Calu3 (cell line): ENCODE data around the gene NKTR. TPM values are rescaled to one million over a fixed set of nuclear protein-coding genes. Genes with fewer than 3 reads are reported as not detected.

Source experiments
- BruUV-seq: library from RNA; stranded (reverse); fragments of 400-500 nt; replicated peaks from 2 replicates; lab custom pipeline; 2021; lab: Mats Ljungman, UMichigan
- CTCF ChIA-PET: fragments of 300-600 bp; sonication (Branson Sonifier 250); formaldehyde crosslinking; loops from one replicate; lab custom pipeline; 2022; ENCODE audit warnings: antibody characterized with exemption; lab: Charles Lee
- DNase-seq: peaks from one replicate; pipeline ENCODE4 v3.0.0; 2022
- H3K27ac Mint-ChIP-seq: one replicate; pipeline ENCODE4 v1.8.0; 2022; ENCODE audit warnings: mixed read lengths; ENCODE audit not compliant: unreplicated experiment
- H3K27me3 Mint-ChIP-seq: one replicate; pipeline ENCODE4 v1.8.0; 2022; ENCODE audit warnings: mixed read lengths; ENCODE audit not compliant: unreplicated experiment
- H3K36me3 Mint-ChIP-seq: one replicate; pipeline ENCODE4 v1.8.0; 2022; ENCODE audit warnings: mild to moderate bottlenecking, moderate library complexity, mixed read lengths; ENCODE audit not compliant: insufficient read depth, unreplicated experiment
- H3K4me1 Mint-ChIP-seq: one replicate; pipeline ENCODE4 v1.8.0; 2022; ENCODE audit warnings: mild to moderate bottlenecking, low read depth, mixed read lengths; ENCODE audit not compliant: unreplicated experiment
- H3K4me3 Mint-ChIP-seq: one replicate; pipeline ENCODE4 v1.8.0; 2022; ENCODE audit warnings: mild to moderate bottlenecking, low read depth, moderate library complexity, mixed read lengths; ENCODE audit not compliant: unreplicated experiment
- H3K9me3 Mint-ChIP-seq: one replicate; pipeline ENCODE4 v1.8.0; 2022; ENCODE audit warnings: low read depth, mixed read lengths; ENCODE audit not compliant: unreplicated experiment
- intact Hi-C: fragments of 100-400 bp; cut with micrococcal nuclease; formaldehyde crosslinking; loops from one replicate; pipeline ENCODE4 v1.10.0; 2022; ENCODE audit not compliant: unreplicated experiment
- total RNA-seq: library from RNA; stranded (reverse); gene quantifications from 2 replicates; pipeline ENCODE4 v1.2.3, GENCODE V29; 2022
- TF ChIP-seq, protein P1 (sequence below): fragments of 200-600 bp; IDR thresholded peaks from one replicate; pipeline ENCODE4 v1.8.0; 2022; ENCODE audit warnings: antibody characterized with exemption; ENCODE audit not compliant: unreplicated experiment

NKTR gene
- total RNA-seq, 1 experiment from 2014 or later: 70.0 TPM

DNA sequence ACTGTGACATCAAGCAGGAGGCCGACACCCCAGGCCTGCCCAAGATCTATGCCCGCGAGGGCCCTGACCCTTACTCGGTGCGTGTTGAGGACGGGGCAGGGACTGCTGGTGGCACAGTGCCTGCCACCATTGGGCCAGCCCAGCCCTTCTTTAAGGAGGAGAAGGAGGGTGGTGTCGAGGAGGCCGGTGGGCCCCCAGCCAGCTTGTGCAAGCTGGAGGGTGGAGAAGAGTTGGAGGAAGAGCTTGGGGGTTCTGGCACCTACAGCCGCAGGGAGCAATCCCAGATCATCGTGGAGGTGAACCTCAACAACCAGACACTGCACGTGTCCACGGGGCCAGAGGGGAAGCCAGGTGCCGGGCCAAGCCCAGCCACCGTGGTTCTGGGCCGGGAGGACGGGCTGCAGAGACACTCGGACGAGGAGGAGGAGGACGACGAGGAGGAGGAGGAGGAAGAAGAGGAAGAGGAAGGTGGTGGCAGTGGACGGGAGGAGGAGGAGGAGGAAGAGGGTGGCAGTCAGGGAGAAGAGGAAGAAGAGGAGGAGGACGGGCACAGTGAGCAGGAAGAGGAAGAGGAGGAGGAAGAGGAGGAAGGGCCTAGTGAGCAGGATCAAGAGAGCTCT is 58.4 kb downstream of the NKTR start:
- peaks cover 7% of the 10 kb centered on the region for H3K36me3 Mint-ChIP-seq
- H3K27me3 Mint-ChIP-seq: no peaks in the 10 kb centered on the region
- H3K4me1 Mint-ChIP-seq: no peaks in the 10 kb centered on the region
- TF ChIP-seq, protein P1, sequence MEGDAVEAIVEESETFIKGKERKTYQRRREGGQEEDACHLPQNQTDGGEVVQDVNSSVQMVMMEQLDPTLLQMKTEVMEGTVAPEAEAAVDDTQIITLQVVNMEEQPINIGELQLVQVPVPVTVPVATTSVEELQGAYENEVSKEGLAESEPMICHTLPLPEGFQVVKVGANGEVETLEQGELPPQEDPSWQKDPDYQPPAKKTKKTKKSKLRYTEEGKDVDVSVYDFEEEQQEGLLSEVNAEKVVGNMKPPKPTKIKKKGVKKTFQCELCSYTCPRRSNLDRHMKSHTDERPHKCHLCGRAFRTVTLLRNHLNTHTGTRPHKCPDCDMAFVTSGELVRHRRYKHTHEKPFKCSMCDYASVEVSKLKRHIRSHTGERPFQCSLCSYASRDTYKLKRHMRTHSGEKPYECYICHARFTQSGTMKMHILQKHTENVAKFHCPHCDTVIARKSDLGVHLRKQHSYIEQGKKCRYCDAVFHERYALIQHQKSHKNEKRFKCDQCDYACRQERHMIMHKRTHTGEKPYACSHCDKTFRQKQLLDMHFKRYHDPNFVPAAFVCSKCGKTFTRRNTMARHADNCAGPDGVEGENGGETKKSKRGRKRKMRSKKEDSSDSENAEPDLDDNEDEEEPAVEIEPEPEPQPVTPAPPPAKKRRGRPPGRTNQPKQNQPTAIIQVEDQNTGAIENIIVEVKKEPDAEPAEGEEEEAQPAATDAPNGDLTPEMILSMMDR: no peak
- BruUV-seq: no TSS peak
- CTCF ChIA-PET: no interaction called here
- intact Hi-C loops: no loop called here
- H3K4me3 Mint-ChIP-seq: no peak overlapping the region
- no peak overlapping the region for H3K27ac Mint-ChIP-seq
- DNase-seq: no peak
- H3K9me3 Mint-ChIP-seq: no peaks in the 10 kb centered on the region

DNA sequence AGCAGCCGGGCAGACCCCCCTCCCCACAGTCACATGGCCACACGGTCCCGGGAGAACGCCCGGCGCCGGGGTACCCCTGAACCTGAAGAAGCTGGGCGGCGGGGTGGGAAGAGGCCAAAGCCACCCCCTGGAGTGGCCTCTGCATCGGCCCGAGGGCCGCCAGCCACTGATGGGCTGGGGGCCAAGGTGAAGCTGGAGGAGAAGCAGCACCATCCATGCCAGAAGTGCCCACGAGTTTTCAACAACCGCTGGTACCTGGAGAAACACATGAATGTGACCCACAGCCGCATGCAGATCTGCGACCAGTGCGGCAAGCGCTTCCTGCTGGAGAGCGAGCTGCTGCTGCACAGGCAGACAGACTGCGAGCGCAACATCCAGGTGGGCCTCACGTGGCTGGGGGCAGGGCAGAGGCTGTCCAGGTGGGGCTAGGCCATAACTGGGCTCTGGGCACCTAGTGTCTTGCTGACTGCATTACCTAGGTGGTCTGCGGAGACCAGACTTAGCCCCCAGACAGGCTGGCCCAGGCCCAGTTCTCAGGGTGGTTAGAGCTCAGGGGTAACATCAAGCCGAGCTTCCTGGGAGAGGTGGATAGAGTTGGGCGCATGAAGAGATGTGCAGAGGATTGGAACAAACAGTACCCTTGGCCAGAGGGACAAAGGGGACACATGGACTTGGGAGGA is 59.1 kb downstream of the NKTR start:
- Mint-ChIP-seq H3K27me3 (no peaks in the 10 kb centered on the region), H3K9me3 (no peaks in the 10 kb centered on the region), H3K4me3 (no peak overlapping the region), H3K36me3 (peaks cover 6% of the 10 kb centered on the region), H3K4me1 (no peaks in the 10 kb centered on the region), H3K27ac (no peak overlapping the region)
- TF ChIP-seq, protein P1: no peak
- intact Hi-C loops: no loop called here
- no TSS peak for BruUV-seq
- CTCF ChIA-PET: no interaction called here
- no peak for DNase-seq

DNA sequence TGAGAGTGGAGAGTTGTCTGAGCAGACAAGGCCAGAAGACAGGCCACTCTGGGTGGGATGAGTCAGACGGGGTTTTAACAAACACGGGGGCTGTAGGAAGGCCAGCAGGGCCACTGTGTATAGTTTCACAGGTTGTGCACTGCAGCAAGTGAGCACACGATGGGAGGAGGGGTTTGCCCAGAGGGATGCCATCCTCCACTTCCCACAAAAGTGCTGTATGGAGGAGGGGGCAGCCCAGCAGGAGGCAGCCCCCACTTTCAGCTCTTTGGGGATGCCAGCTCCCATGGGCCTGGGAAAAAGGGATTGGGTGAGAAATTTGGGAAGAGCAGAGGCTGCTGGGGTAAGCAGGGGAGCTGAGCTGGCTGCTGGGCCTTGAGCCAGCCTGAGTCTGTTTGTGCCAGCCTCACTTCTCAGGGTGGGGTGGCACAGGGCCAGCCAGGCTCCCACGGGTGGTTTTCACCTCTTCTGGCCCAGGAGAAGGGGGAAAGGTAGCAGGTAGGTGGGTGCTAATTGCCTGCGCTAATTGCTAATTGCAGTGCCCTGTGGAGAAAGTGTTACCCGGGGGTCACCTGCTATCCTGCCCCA is 59.7 kb downstream of the NKTR start:
- H3K36me3 Mint-ChIP-seq: peaks cover 6% of the 10 kb centered on the region
- intact Hi-C loops: no loop called here
- TF ChIP-seq, protein P1: no peak
- no peak for DNase-seq
- H3K4me1 Mint-ChIP-seq: no peaks in the 10 kb centered on the region
- no peak overlapping the region for H3K27ac Mint-ChIP-seq
- H3K4me3 Mint-ChIP-seq: no peak overlapping the region
- no peaks in the 10 kb centered on the region for H3K27me3 Mint-ChIP-seq
- no TSS peak for BruUV-seq
- H3K9me3 Mint-ChIP-seq: no peaks in the 10 kb centered on the region
- CTCF ChIA-PET: no interaction called here

DNA sequence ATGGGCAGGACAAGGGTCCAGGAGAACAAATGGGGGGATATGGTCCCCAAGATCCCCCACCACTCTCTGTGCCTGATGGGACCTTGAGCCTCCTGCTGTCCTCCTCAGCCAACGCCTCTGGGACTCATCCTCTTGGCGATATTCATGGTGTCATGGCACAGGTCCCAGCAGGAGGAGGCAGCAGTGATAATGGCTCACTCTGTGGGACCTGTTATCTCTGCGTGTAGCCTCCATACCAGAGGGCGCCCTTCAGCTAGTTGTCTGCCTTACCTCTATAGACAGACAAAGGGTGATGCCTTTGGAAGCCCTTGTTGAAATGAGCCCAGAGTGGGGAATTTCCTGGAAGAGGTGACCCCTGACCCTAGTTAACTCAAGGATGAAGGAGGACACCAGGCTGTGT is 60.4 kb downstream of the NKTR start:
- CTCF ChIA-PET: no interaction called here
- H3K36me3 Mint-ChIP-seq: peaks cover 6% of the 10 kb centered on the region
- H3K4me1 Mint-ChIP-seq: no peaks in the 10 kb centered on the region
- H3K27ac Mint-ChIP-seq: no peak overlapping the region
- no TSS peak for BruUV-seq
- DNase-seq: no peak
- H3K4me3 Mint-ChIP-seq: no peak overlapping the region
- intact Hi-C loops: no loop called here
- no peaks in the 10 kb centered on the region for H3K27me3 Mint-ChIP-seq
- H3K9me3 Mint-ChIP-seq: no peaks in the 10 kb centered on the region
- TF ChIP-seq, protein P1: no peak
